ENCODE data around the gene ATP6V0E2. TPM values are rescaled to one million over a fixed set of nuclear protein-coding genes. Genes with fewer than 3 reads are reported as not detected.

ATP6V0E2 gene
- total RNA-seq, 1 donor from 2014 or later, result 27.1 TPM

- Mint-ChIP-seq H3K4me3 (ENCODE audit: unreplicated experiment) (peak overlapping the region; percentile 80), H3K4me1 (ENCODE audit: unreplicated experiment) (peaks cover 18% of the 10 kb centered on the region), H3K9me3 (ENCODE audit: unreplicated experiment) (no peaks in the 10 kb centered on the region), H3K36me3 (ENCODE audit: unreplicated experiment) (peaks cover 1% of the 10 kb centered on the region), H3K27ac (ENCODE audit: unreplicated experiment) (peak overlapping the region; percentile 45), H3K27me3 (ENCODE audit: unreplicated experiment) (peaks cover 23% of the 10 kb centered on the region)
- TF ChIP-seq CTCF (IDR thresholded peaks at IDR 0.05), result no peak
- DNase-seq (ENCODE audit: extremely low spot score, unreplicated experiment), result no peak
Measured at GRCh38 chr7:149837564-149838223, 36.1 kb upstream of the ATP6V0E2 start.

GRCh38 chr7:149838224-149838991 is 35.4 kb upstream of the ATP6V0E2 start, which contains the start of gene ZNF862:
TSS of gene ZNF862 (plus strand) at chr7:149838375. CDS start at chr7:149838612, 237 bp downstream.
- peaks cover 18% of the 10 kb centered on the region for H3K27me3 Mint-ChIP-seq (ENCODE audit: unreplicated experiment)
- DNase-seq (ENCODE audit: extremely low spot score, unreplicated experiment), result peak; percentile 98
- TF ChIP-seq CTCF (IDR thresholded peaks at IDR 0.05), result no peak
- peak within 1 kb of the TSS; percentile 58 for H3K27ac Mint-ChIP-seq (ENCODE audit: unreplicated experiment)
- H3K4me3 Mint-ChIP-seq (ENCODE audit: unreplicated experiment), result peak within 1 kb of the TSS; percentile 80
- H3K9me3 Mint-ChIP-seq (ENCODE audit: unreplicated experiment), result no peaks in the 10 kb centered on the region
- H3K4me1 Mint-ChIP-seq (ENCODE audit: unreplicated experiment), result peaks cover 18% of the 10 kb centered on the region
- peaks cover 1% of the 10 kb centered on the region for H3K36me3 Mint-ChIP-seq (ENCODE audit: unreplicated experiment)

GRCh38 chr7:149838992-149839408 is 34.8 kb upstream of the ATP6V0E2 start:
- no peak for TF ChIP-seq CTCF (IDR thresholded peaks at IDR 0.05)

GRCh38 chr7:149839933-149840332 is 33.8 kb upstream of the ATP6V0E2 start:
- no peak for TF ChIP-seq CTCF (IDR thresholded peaks at IDR 0.05)
- Mint-ChIP-seq H3K36me3 (ENCODE audit: unreplicated experiment) (peaks cover 3% of the 10 kb centered on the region), H3K4me1 (ENCODE audit: unreplicated experiment) (peaks cover 18% of the 10 kb centered on the region), H3K9me3 (ENCODE audit: unreplicated experiment) (no peaks in the 10 kb centered on the region), H3K4me3 (ENCODE audit: unreplicated experiment) (no peak overlapping the region), H3K27ac (ENCODE audit: unreplicated experiment) (no peak overlapping the region), H3K27me3 (ENCODE audit: unreplicated experiment) (peaks cover 4% of the 10 kb centered on the region)
- no peak for DNase-seq (ENCODE audit: extremely low spot score, unreplicated experiment)

More at GRCh38 chr7:149838992-149839408, 34.8 kb upstream of the ATP6V0E2 start:
- DNase-seq (ENCODE audit: extremely low spot score, unreplicated experiment), result no peak
- Mint-ChIP-seq H3K4me1 (ENCODE audit: unreplicated experiment) (peaks cover 18% of the 10 kb centered on the region), H3K9me3 (ENCODE audit: unreplicated experiment) (no peaks in the 10 kb centered on the region), H3K27me3 (ENCODE audit: unreplicated experiment) (peaks cover 14% of the 10 kb centered on the region), H3K27ac (ENCODE audit: unreplicated experiment) (peak overlapping the region; percentile 58), H3K36me3 (ENCODE audit: unreplicated experiment) (peaks cover 1% of the 10 kb centered on the region), H3K4me3 (ENCODE audit: unreplicated experiment) (peak overlapping the region; percentile 80)

GRCh38 chr7:149843566-149843965 is 30.2 kb upstream of the ATP6V0E2 start:
- no peak for DNase-seq (ENCODE audit: extremely low spot score, unreplicated experiment)
- H3K36me3 Mint-ChIP-seq (ENCODE audit: unreplicated experiment), result peaks cover 14% of the 10 kb centered on the region
- H3K4me3 Mint-ChIP-seq (ENCODE audit: unreplicated experiment), result no peak overlapping the region
- H3K27ac Mint-ChIP-seq (ENCODE audit: unreplicated experiment), result no peak overlapping the region
- H3K4me1 Mint-ChIP-seq (ENCODE audit: unreplicated experiment), result peaks cover 13% of the 10 kb centered on the region
- no peak for TF ChIP-seq CTCF (IDR thresholded peaks at IDR 0.05)
- H3K27me3 Mint-ChIP-seq (ENCODE audit: unreplicated experiment), result no peaks in the 10 kb centered on the region
- H3K9me3 Mint-ChIP-seq (ENCODE audit: unreplicated experiment), result no peaks in the 10 kb centered on the region

Measured in osteocyte (in vitro differentiated cells).